ENCODE results near the gene DDT.
A peak's percentile ranks its signal among the peaks of the same experiment; 100 is the strongest.
"Not testable (repeated sequence)": the region's sequence is repeated elsewhere in the genome, so short reads cannot be mapped to it uniquely, and the experiment has no call there.

DDT gene

GRCh38 chr22:23970816-23971486 lies 3.3 kb downstream of the DDT start:
- in situ Hi-C loops (cut with HindIII; ENCODE audit: low pct_ligation_motif_present, low sequenced_read_pairs) = no loop called here
- DNase-seq = no peak
- peaks cover 19% of the 10 kb centered on the region for H3K36me3 ChIP-seq (replicated peaks)
- H3K27me3 ChIP-seq (replicated peaks) = no peaks in the 10 kb centered on the region
- no peak for TF ChIP-seq CTCF (IDR thresholded peaks at IDR 0.05; ENCODE audit: low read depth, low read length, missing control alignments)
- no peak overlapping the region for H3K4me3 ChIP-seq (ENCODE audit: low read depth, low read length)
- no peak overlapping the region for H3K27ac ChIP-seq

- no peaks in the 10 kb centered on the region for H3K27me3 ChIP-seq (replicated peaks)
- H3K36me3 ChIP-seq (replicated peaks) = peaks cover 19% of the 10 kb centered on the region
- no peak for DNase-seq
- in situ Hi-C loops (cut with HindIII; ENCODE audit: low pct_ligation_motif_present, low sequenced_read_pairs) = no loop called here
- no peak overlapping the region for H3K27ac ChIP-seq
- no peak overlapping the region for H3K4me3 ChIP-seq (ENCODE audit: low read depth, low read length)
- TF ChIP-seq CTCF (IDR thresholded peaks at IDR 0.05; ENCODE audit: low read depth, low read length, missing control alignments) = no peak
Observed at GRCh38 chr22:23970201-23970641, 4.0 kb downstream of the DDT start.

GRCh38 chr22:23969071-23969470 lies 5.2 kb downstream of the DDT start:
- H3K27ac ChIP-seq = no peak overlapping the region
- H3K27me3 ChIP-seq (replicated peaks) = no peaks in the 10 kb centered on the region
- in situ Hi-C loops (cut with HindIII; ENCODE audit: low pct_ligation_motif_present, low sequenced_read_pairs) = no loop called here
- TF ChIP-seq CTCF (IDR thresholded peaks at IDR 0.05; ENCODE audit: low read depth, low read length, missing control alignments) = no peak
- DNase-seq = no peak
- peaks cover 19% of the 10 kb centered on the region for H3K36me3 ChIP-seq (replicated peaks)
- no peak overlapping the region for H3K4me3 ChIP-seq (ENCODE audit: low read depth, low read length)

GRCh38 chr22:23966568-23966967 lies 7.7 kb downstream of the DDT start, which contains the start of gene DDTL:
DDTL (plus strand) TSS chr22:23966888; CDS start chr22:23966915, 27 bp downstream.
- DNase-seq; in situ Hi-C loops (cut with HindIII; ENCODE audit: low pct_ligation_motif_present, low sequenced_read_pairs); H3K4me3 ChIP-seq (ENCODE audit: low read depth, low read length); H3K27me3 ChIP-seq (replicated peaks); H3K27ac ChIP-seq: not testable (repeated sequence)
- peaks cover 16% of the 10 kb centered on the region for H3K36me3 ChIP-seq (replicated peaks)

GRCh38 chr22:23966094-23966493 lies 8.1 kb downstream of the DDT start:
- H3K36me3 ChIP-seq (replicated peaks) = peaks cover 11% of the 10 kb centered on the region
- in situ Hi-C loops (cut with HindIII; ENCODE audit: low pct_ligation_motif_present, low sequenced_read_pairs); H3K27me3 ChIP-seq (replicated peaks); DNase-seq; H3K27ac ChIP-seq; H3K4me3 ChIP-seq (ENCODE audit: low read depth, low read length): not testable (repeated sequence)

GRCh38 chr22:23961084-23961771 lies 13.0 kb downstream of the DDT start, which contains the start of gene GSTT2B:
GSTT2B (minus strand) TSS chr22:23961195; CDS start chr22:23961131, 64 bp downstream.
- DNase-seq; H3K27me3 ChIP-seq (replicated peaks); H3K36me3 ChIP-seq (replicated peaks); H3K27ac ChIP-seq; in situ Hi-C loops (cut with HindIII; ENCODE audit: low pct_ligation_motif_present, low sequenced_read_pairs): not testable (repeated sequence)
- H3K4me3 ChIP-seq (ENCODE audit: low read depth, low read length) = peak within 1 kb of the TSS; percentile 27

GRCh38 chr22:23956301-23956900 lies 17.8 kb downstream of the DDT start:
- in situ Hi-C loops (cut with HindIII; ENCODE audit: low pct_ligation_motif_present, low sequenced_read_pairs) = not testable (repeated sequence)
- TF ChIP-seq CTCF (IDR thresholded peaks at IDR 0.05; ENCODE audit: low read depth, low read length, missing control alignments) = peak; percentile 81

GRCh38 chr22:23955886-23956285 lies 18.4 kb downstream of the DDT start:
- H3K27ac ChIP-seq; H3K36me3 ChIP-seq (replicated peaks); in situ Hi-C loops (cut with HindIII; ENCODE audit: low pct_ligation_motif_present, low sequenced_read_pairs); H3K27me3 ChIP-seq (replicated peaks); DNase-seq; H3K4me3 ChIP-seq (ENCODE audit: low read depth, low read length): not testable (repeated sequence)

More at GRCh38 chr22:23956301-23956900, 17.8 kb downstream of the DDT start:
- H3K27me3 ChIP-seq (replicated peaks); H3K27ac ChIP-seq; H3K36me3 ChIP-seq (replicated peaks); H3K4me3 ChIP-seq (ENCODE audit: low read depth, low read length): not testable (repeated sequence)
- peak; percentile 63 for DNase-seq

GRCh38 chr22:23954991-23955305 lies 19.3 kb downstream of the DDT start:
- DNase-seq; H3K27ac ChIP-seq; H3K27me3 ChIP-seq (replicated peaks); H3K36me3 ChIP-seq (replicated peaks); H3K4me3 ChIP-seq (ENCODE audit: low read depth, low read length); in situ Hi-C loops (cut with HindIII; ENCODE audit: low pct_ligation_motif_present, low sequenced_read_pairs): not testable (repeated sequence)

Measured in brain microvascular endothelial cell (primary cell).